ENCODE results near the gene TMEM183A.
A peak's percentile ranks its signal among the peaks of the same experiment; 100 is the strongest.
"Not testable (repeated sequence)": the region's sequence is repeated elsewhere in the genome, so short reads cannot be mapped to it uniquely, and the experiment has no call there.

TMEM183A gene, protein sequence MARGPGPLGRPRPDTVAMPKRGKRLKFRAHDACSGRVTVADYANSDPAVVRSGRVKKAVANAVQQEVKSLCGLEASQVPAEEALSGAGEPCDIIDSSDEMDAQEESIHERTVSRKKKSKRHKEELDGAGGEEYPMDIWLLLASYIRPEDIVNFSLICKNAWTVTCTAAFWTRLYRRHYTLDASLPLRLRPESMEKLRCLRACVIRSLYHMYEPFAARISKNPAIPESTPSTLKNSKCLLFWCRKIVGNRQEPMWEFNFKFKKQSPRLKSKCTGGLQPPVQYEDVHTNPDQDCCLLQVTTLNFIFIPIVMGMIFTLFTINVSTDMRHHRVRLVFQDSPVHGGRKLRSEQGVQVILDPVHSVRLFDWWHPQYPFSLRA

DNA sequence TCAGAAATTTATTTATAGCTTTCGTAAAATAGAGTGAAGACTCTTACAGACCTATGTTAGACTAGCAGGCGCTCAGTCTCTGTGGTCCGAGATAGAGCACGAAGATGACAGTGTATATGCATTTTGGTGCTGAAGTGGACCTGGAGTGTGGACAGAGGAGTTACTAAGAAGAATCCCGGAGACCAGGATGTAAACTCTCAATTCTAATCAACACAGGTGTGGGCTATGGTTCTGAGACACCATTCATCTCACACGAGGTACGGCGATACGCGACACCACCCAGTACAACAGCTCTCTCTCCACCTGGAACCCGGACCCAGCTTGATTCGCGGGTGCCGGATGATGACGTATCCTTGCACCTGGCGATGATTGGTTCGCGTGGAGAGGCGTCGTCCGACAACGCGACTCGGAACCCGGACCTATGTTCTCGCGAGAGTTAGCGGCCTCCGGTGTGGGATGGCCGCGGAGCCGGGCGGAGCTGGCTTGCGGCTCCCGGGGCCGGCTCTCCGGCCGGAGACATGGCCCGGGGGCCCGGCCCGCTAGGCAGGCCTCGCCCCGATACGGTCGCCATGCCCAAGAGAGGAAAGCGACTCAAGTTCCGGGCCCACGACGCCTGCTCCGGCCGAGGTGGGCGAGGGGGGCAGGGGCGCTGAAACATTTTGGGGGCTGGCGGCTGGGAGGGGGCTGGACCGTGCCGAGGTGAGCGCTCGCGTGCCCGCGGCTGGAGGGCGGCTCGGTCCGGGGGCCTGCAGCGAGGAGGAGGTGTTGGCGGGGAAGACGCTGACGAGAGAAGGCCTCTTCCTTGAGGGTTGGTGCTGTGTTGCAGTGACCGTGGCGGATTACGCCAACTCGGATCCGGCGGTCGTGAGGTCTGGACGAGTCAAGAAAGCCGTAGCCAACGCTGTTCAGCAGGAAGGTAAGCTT, at the start of gene TMEM183A:
Gene TMEM183A (plus strand): TSS at position 427 of the 924 bp plus-strand sequence. CDS start 92 bp downstream, at position 519.
- DNase-seq (ENCODE audit: low read depth): peak; percentile 92

DNA sequence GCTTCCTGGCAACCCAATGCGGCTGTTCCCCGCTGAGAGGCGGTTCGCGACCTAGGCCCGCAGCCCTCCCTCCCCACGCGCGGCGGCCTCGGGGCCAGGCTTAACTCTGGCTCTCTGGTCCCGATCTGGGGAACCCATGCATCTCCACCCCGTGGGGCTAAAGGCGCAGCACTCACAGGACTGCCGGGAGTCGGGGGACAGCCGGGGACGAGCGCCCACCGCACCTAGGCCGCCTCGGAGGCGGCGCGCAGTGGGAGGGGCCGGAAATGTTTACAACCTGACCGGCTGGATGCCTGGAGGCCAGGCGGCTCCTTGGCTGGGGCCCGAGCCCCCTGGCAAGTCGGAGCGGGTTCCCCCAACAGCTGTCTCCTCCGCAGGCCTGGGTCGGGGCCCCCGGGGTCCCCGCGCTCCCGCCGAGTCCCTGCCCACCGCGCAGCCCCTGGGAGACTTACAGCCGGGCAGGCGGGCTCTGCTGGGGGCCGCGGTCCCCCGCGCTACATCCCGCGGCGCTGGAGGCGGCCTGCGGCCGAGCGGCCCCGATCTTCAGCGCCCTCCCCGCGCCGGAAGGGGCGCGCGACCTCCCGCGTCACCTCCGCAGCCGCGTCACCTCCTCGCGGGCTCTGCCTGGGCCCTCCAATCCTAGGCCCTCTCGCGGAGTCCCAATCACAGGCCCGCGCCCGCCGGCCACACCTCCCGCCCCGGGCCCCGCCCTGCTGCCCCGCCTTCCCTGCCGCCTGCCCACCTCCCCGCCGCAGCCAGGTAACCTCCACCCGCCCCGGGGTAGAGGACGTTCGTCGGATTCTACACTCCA, 49.2 kb upstream of the TMEM183A start, which contains the start of gene ADIPOR1:
Gene ADIPOR1 (minus strand): TSS at position 580 of the 811 bp plus-strand sequence. CDS start 7,242 bp downstream, outside the sequence.
- DNase-seq (ENCODE audit: low read depth): peak; percentile 89

DNA sequence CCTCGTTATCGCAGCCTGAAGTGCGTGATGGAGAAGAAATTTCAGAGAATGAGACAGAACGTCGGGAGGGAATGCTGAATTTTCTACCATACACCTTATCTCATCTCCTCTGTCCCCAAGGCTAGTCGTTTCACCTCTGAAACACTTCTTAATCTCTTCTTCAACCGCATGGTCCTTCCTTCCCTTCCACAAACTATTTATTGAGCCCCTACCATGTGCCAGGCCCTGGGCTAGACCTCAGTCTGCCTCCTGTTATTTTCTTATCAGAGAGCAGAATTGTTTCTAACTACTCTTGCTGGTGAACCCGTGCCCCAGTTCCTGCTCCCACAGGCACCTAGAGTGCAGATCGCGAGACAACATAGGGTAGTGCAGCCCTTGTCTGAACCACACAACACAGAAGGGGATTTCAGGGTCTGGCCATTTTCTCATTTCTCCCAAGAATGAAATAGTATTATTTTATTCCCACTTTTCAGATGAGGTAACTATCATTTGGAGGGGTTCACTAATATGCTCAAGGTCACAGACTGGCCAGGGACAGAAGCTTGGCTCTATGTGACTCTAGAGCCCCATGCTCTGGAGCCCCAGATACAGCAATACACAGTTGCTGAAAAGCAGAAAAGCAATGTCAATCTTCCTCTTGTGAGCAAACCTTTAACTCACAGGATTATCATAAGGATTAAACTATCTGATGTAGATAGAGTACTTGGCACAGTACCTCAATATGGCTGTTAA, 48.5 kb upstream of the TMEM183A start:
- DNase-seq (ENCODE audit: low read depth): no peak

DNA sequence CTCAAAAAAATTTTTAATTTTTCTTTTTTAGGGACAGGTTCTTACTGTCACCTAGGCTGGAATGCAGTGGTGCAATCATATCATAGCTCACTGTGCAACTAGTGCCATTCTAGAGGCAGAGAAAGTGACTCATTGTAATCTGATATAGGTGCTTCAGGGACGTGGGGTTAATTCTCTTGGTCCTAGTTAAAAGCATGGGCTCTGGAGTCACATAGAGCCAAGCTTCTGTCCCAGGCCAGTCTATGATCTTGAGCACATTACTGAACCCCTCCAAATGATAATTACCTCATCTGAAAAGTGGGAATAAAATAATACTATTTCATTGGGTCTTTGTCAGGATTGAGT, 47.9 kb upstream of the TMEM183A start:
- no peak for DNase-seq (ENCODE audit: low read depth)

DNA sequence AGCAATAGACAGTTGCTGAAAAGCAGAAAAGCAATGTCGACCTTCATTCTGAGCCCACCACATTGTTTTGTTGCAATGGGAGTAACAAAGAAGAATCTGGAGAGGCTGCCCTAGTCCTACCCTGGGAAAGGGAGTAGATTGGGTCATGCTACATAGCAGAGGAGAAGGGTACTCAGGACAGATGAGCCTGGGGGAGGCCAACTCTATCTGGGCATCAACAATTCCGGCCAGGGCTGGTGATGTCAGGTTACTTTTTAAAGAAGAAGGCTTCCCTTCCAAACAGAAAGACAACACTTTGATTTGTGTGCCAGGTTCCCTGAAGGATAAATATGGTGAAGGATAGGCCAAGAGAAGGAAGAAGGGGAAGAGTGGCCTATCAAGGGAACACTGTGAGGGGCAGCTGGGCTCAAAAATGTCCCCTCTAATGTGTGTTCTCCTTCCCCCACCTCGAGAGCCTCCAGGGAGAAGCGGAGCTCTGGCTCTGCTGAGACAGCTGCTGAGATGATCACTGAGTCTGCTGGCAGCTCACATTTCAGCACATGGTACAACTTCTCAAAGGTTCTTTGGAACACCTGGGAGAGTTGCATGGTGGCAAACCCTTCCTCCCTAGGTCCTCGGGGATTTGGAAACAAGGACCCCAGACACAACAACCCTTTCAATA, 45.8 kb upstream of the TMEM183A start:
- DNase-seq (ENCODE audit: low read depth): no peak

DNA sequence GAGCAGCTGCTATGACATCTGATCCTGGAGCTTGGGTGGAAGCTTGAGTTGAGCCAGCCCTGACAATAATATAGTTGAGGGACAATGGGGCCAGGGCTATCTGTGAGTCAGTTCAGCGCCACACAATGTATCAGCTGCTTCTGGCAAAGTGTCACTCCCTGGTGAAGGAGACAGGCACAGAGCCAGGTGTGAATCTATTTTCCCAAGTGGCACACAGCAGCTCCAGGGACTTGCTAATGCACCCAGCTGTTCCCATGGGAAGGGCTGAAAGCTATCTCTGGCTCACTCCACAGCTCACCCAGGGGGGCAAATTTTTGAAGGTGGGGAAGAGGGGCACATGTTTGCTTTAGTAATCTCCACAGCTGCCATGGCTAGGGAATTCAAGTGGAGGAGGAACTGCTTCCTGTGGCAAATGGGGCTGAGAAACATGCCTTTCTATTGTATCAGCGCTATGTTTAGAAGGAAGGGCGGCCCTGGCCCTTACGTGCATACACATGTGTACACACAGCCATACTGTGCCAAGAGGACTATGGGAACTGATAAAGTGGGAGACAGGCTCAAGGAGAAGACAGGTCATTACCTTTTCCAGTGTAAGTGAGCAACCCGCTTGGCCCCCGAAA, 42.3 kb upstream of the TMEM183A start:
- no peak for DNase-seq (ENCODE audit: low read depth)

DNA sequence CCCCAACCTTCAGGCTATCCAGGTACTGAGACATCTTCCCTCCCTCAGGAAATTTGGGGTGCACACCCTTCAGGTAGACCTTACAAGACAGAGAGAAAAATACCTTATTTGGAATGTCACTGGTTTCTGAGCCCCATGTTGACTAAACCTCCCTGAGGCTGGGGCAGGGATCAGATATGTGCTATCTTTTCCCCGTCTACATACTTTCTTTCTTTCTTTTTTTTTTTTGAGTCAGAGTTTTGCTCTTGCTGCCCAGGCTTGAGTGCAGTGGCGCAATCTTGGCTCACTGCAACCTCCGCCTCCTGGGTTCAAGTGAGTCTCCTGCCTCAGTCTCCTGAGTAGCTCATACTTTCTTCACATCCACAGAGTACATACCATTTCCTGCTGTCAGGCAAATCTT, 41.8 kb upstream of the TMEM183A start:
- DNase-seq (ENCODE audit: low read depth): no peak

DNA sequence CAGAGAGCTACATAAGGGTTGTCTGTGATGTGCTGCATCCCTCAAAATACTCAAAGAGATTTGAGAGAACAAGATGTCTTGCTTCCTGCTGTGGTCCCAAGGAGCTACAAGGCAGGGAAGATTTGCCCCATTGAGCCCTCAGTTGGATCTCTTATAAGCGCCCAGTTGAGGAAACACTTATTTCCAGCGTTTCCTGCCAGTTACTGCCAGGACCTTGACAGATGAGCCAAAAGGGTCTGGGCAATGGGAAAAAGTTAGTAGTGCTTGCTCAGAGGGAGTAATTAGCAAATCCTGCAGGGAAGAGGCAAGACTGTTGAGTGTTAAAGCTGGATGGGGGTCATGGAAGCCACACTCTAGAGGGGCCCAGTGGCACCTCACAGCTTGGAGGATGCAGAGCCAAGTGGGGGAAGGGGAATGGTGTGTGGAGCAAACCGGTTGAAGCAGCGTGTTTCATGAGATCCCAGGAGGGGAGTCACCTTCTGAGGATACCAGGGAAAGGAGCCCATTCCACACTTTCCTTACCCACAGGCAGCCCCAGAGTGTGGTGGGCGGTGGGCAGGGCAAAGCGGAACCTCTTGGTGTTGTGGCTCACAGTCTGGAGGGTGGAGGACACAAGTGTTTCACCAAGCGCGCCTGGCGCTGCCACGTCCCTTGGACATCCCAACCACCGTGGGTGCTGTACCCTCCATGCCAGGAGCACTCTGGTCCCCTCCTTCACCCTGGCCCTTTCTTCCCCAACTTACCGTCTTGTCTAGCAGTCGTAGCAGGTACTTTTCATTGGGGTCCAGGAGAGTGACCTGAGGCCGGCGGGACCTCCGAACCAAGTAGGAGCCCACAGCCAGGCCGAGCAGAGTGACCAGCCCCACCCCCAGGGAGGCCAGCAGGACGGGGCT, 40.9 kb upstream of the TMEM183A start:
- no peak for DNase-seq (ENCODE audit: low read depth)

DNA sequence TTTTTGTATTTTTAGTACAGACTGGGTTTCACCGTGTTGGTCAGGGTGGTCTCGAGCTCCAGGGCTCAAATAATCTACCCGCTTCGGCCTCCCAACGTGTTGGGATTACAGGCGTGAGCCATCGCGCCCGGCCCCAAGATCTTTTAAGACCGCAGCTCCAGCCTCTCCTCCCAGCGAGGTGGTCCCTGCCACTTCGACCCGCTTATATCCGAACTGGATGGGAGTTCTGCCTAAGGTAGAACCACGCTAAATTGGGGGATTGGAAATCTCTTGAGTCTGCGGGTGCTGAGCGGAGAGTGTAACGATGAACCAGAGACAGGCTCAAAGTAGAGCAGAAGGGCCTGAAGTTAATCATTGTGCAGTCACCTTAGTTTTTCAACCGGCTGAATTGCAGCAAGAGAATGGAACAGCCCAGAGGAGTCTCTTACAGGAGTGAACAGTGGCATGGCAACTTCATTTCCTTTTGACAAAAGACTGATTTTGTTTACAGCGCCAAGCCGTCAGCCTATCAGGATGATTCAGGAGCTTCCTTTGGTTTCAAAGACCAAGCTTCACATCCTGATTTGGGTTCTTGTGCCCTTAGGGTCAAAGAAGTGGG, 39.4 kb upstream of the TMEM183A start:
- DNase-seq (ENCODE audit: low read depth): no peak

DNA sequence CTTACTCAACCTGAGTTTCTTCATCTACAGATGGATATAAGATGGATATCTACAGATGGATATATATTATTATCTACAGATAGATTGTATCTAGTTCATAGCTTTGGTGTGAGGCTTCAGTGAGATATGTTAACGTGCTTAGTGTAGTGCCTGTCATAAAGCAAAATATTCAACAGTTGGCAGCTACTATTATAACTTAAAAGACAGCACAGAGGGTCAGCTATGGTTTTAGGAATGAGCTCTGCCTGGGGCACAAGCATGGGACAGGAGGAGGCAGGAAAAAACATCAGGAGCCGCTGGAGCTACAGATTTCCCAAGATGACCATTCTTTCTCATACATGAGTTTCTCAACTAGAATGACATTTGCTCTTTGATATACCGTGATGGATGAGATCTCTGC, 38.8 kb upstream of the TMEM183A start:
- no peak for DNase-seq (ENCODE audit: low read depth)

DNA sequence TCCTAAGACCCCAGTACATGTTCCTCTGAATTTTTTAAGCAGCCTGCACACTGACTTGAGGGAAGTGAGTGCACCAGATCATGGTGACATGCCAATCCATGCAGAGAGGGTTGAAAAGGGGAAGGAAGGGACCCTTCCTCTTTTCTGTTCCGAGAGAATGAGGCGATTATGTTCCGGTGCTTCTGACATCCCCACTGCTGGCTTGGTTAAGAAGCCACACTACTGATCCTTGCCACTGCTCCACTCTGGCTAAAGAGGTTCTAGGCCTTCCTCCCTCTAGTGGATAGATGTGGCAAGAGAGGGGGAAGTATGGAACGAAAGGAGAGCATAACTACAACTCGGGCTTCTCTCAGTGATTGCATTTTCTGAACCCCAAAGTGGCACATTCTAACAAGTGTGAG, 38.3 kb upstream of the TMEM183A start:
- no peak for DNase-seq (ENCODE audit: low read depth)

DNA sequence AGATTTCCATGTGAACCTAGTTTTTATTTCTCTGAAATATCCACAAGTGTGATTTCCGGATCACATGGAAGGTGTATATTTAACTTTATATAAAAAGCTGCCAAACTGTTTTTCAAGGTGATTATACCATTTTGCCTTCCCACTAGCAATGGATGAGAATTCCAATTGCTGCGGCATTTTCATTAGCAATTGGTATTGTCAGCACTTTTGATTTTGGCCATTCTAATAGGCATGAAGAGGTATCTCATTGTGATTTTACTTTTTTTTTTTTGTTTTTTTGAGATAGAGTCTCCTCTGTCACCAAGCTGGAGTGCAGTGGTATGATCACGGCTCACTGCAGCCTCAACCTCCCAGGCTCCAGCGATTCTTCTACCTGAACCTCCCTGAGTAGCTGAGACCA, 35.1 kb upstream of the TMEM183A start:
- DNase-seq (ENCODE audit: low read depth): no peak

DNA sequence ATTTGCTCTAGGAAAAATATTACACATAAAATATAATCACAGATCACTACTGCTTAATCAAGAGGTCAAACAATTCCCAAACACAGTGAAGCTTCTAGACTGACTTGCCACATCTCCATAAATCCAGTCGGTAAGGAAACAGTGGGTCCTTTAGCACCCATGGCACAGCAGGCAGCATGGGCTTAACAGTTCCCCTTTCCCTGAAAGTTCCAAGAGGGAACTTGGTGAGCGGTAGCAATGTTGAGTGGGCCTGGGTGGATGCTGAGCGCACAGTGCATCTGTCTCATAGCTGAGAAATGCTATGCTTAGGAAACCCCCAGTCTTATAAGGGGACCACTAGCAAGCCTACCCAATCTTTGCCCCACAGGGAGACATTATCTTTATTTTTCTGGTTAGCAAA, 32.3 kb upstream of the TMEM183A start:
- DNase-seq (ENCODE audit: low read depth): no peak

DNA sequence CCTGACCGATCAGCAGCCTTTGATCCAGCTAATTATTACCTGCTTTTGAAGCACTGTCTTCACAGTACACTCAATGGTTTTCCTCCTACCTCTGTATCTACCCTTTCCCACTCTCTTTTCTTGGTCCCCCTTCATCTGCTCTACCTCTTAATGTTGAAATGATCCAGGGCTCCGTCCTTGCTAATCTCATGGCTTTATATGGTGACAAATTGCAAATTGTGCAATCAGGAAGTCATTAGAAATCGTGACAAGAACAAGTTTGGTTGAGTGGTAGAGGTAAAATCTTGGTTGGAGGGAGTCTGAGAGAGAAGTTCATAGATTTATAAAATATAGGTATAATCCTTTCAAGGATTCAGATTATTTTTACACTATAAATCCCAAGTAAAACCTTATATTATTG, 30.5 kb upstream of the TMEM183A start:
- no peak for DNase-seq (ENCODE audit: low read depth)

DNA sequence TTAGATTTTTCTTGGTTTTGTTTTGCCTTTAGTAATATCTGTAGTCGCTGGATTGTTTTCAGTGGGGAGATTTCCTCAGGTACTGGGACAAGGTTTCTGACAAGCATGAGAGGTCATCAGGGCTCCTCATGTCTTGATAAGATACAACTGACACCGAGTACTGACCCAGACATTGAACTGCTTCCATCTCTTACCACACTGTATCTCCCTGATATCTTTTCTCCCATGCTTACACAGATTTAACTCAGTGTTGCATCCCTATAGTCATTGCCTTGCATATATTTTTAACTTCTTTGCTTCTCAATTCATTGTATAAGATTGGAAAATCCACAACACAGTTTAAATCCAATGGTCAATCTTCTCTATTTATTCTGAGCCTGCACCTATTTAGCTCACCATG, 27.7 kb upstream of the TMEM183A start:
- no peak for DNase-seq (ENCODE audit: low read depth)

DNA sequence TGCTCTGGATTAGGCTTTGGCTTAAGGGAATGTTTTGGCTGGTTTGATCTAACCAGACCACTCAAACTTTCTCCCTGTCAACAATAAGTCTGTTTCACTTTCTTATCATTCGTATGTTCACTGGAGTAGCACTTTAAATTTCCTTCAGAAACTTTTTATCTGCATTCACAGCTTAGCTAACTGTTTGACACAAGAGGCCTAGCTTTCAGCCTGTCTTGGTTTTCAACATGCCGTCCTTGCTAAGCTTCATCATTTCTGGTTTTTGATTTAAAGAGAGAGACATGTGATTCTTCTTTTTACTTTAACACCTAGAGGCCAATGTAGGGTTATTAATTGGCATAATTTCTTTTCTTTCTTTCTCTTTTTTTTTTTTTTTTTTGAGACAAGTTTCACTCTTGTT, 25.2 kb upstream of the TMEM183A start:
- DNase-seq (ENCODE audit: low read depth): no peak

DNA sequence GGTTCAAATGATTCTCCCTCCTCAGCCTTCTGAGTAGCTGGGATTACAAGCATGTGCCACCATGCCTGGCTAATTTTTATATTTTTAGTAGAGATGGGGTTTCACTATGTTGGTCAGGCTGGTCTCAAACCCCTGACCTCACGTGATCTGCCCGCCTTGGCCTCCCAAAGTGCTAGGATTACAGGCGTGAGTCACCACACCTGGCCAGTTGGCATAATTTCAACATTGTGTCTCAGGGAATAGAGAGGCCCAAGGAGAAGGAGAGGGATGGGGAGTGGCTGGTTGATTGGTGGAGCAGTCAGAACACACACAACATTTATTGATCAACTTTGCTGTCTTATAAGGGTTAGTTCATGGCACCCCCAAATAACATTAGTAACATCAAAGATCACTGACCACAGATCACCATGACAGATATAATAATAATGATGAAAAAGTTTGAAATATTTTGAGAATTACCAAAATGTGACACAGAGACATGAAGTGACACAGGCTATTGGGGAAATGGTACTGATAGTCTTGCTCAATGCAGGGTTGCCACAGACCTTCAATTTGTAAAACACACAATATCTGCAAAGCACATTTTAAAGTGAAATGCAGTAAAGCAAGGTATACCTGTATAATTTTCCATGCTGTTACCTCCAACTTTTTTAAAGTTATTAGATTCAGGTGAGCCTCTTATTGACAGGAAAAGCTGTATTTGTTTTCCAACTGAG, 24.3 kb upstream of the TMEM183A start:
- DNase-seq (ENCODE audit: low read depth): no peak

DNA sequence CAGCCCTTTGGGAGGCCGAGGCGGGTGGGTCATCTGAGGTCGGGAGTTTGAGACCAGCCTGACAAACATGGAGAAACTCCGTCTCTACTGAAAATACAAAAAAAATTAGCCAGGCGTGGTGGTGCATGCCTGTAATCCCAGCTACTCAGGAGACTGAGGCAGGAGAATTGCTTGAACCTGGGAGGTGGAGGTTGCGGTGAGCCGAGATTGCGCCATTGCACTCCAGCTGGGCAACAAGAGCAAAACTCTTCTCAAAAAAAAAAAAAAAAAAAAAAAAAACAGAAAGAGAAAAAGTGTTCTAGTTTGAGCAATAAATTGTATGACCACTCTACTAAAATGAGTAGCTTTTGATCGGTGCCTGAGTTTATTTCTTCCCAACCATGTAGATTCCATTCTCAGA, 21.1 kb upstream of the TMEM183A start:
- DNase-seq (ENCODE audit: low read depth): not testable (repeated sequence)
